Measurements from ENCODE around the gene HACD3. TPM values are rescaled to one million over a fixed set of nuclear protein-coding genes. Genes with fewer than 3 reads are reported as not detected.

HACD3 gene
- total and polyA plus RNA-seq, 7 donors = 3.7 to 8.8 (median 6.5) TPM

GRCh38 chr15:65626856-65627255 is 96.6 kb downstream of the HACD3 start:
- no peak overlapping the region for H3K27ac ChIP-seq
- no peaks in the 10 kb centered on the region for H3K27me3 ChIP-seq (ENCODE audit: insufficient read depth in 3 of 3, low read length in 2 of 3)
- 61 to 72% (median 70%) methylated on average over 4 of the region's 4 CpGs for WGBS, 3 donors
- ATAC-seq (no peak), DNase-seq (no peak)
- no peaks in the 10 kb centered on the region for H3K4me1 ChIP-seq
- TF ChIP-seq CTCF (IDR thresholded peaks at IDR 0.05) = no peak
- intact Hi-C loops (cut with DNase I) = no loop called here
- H3K9me3 ChIP-seq = no peaks in the 10 kb centered on the region
- no peak overlapping the region for H3K4me3 ChIP-seq
- no peaks in the 10 kb centered on the region for H3K36me3 ChIP-seq (ENCODE audit: insufficient read depth in 1 of 2, low read depth in 1 of 2)

Other genes starting within 250 kb of the HACD3 start
- gene PARP16, start 243.6 kb upstream of the HACD3 start, total RNA-seq = 1 to 10 TPM; 3.2 to 6.3 (median 4.5) TPM
- gene PARP16, start 243.6 kb upstream of the HACD3 start, polyA plus RNA-seq = 1 to 10 TPM; 2.8 to 4.3 (median 3.3) TPM
- not detected for gene RNU5A-1, start 234.4 kb upstream of the HACD3 start, total RNA-seq
- not detected for gene RNU5A-1, start 234.4 kb upstream of the HACD3 start, polyA plus RNA-seq
- gene RNU5B-1, start 225.8 kb upstream of the HACD3 start, total RNA-seq = 10 to 100 TPM in 3 of 4 donors, not detected in 1; 12.8 to 34.0 (median 13.9) TPM
- not detected for gene RNU5B-1, start 225.8 kb upstream of the HACD3 start, polyA plus RNA-seq
- gene IGDCC3, start 152.5 kb upstream of the HACD3 start, total RNA-seq = not detected
- not detected for gene IGDCC3, start 152.5 kb upstream of the HACD3 start, polyA plus RNA-seq
- gene IGDCC4, start 107.5 kb upstream of the HACD3 start, total RNA-seq = 10 to 100 TPM in 2 of 4 donors, 1 to 10 TPM in 2; 4.8 to 34.1 (median 10.4) TPM
- 1 to 10 TPM; 2.7 to 4.6 (median 3.8) TPM for gene IGDCC4, start 107.5 kb upstream of the HACD3 start, polyA plus RNA-seq
- gene DPP8, start 12.8 kb upstream of the HACD3 start, total RNA-seq = 10 to 100 TPM; 29.7 to 39.6 (median 34.3) TPM
- gene DPP8, start 12.8 kb upstream of the HACD3 start, polyA plus RNA-seq = 10 to 100 TPM in 1 of 3 donors, 1 to 10 TPM in 2; 9.1 to 38.0 (median 9.6) TPM
- 10 to 100 TPM in 3 of 4 donors, 1 to 10 TPM in 1; 10.0 to 17.0 (median 13.9) TPM for gene INTS14, start 80.7 kb downstream of the HACD3 start, total RNA-seq
- 10 to 100 TPM in 2 of 3 donors, 1 to 10 TPM in 1; 8.7 to 20.2 (median 16.1) TPM for gene INTS14, start 80.7 kb downstream of the HACD3 start, polyA plus RNA-seq
- 1 to 10 TPM in 3 of 4 donors, under 1 TPM in 1; 0.55 to 2.2 (median 1.3) TPM for gene SLC24A1, start 91.5 kb downstream of the HACD3 start, total RNA-seq
- under 1 TPM; 0.20 to 0.74 (median 0.73) TPM for gene SLC24A1, start 91.5 kb downstream of the HACD3 start, polyA plus RNA-seq

All from psoas muscle (tissue), 8 donors.